ENCODE measurements around the gene ZNF827.

ZNF827 gene

GRCh38 chr4:145870155-145871020, 68.2 kb downstream of the ZNF827 start:
- H3K79me2 ChIP-seq: no peaks in the 10 kb centered on the region
- no peak overlapping the region for H3K4me2 ChIP-seq (ENCODE audit: low read length)
- no peak overlapping the region for H3K4me3 ChIP-seq (ENCODE audit: low read depth, low read length)
- H2AFZ ChIP-seq: no peak overlapping the region
- TF ChIP-seq CTCF (IDR thresholded peaks at IDR 0.05): no peak
- H3K9ac ChIP-seq: no peak overlapping the region
- H3K27me3 ChIP-seq (ENCODE audit: control insufficient read depth, insufficient read depth, low read length): no peaks in the 10 kb centered on the region
- H3K9me3 ChIP-seq (ENCODE audit: control insufficient read depth, low read length): no peaks in the 10 kb centered on the region
- no peak overlapping the region for H3K27ac ChIP-seq
- no peaks in the 10 kb centered on the region for H3K4me1 ChIP-seq
- no peaks in the 10 kb centered on the region for H3K36me3 ChIP-seq (ENCODE audit: control insufficient read depth, insufficient read depth, low read length)

GRCh38 chr4:145868637-145869409, 69.8 kb downstream of the ZNF827 start:
- TF ChIP-seq CTCF (IDR thresholded peaks at IDR 0.05): no peak
- no peak overlapping the region for H3K4me2 ChIP-seq (ENCODE audit: low read length)
- H3K27ac ChIP-seq: no peak overlapping the region
- no peaks in the 10 kb centered on the region for H3K79me2 ChIP-seq
- H3K9me3 ChIP-seq (ENCODE audit: control insufficient read depth, low read length): no peaks in the 10 kb centered on the region
- no peak overlapping the region for H3K4me3 ChIP-seq (ENCODE audit: low read depth, low read length)
- H3K4me1 ChIP-seq: no peaks in the 10 kb centered on the region
- no peak overlapping the region for H2AFZ ChIP-seq
- H3K9ac ChIP-seq: no peak overlapping the region
- no peaks in the 10 kb centered on the region for H3K27me3 ChIP-seq (ENCODE audit: control insufficient read depth, insufficient read depth, low read length)
- H3K36me3 ChIP-seq (ENCODE audit: control insufficient read depth, insufficient read depth, low read length): no peaks in the 10 kb centered on the region

- Histone ChIP-seq H3K36me3 (ENCODE audit: control insufficient read depth, insufficient read depth, low read length) (no peaks in the 10 kb centered on the region), H3K27me3 (ENCODE audit: control insufficient read depth, insufficient read depth, low read length) (no peaks in the 10 kb centered on the region), H2AFZ (no peak overlapping the region), H3K9ac (no peak overlapping the region), H3K27ac (no peak overlapping the region), H3K4me3 (ENCODE audit: low read depth, low read length) (no peak overlapping the region), H3K79me2 (no peaks in the 10 kb centered on the region), H3K9me3 (ENCODE audit: control insufficient read depth, low read length) (no peaks in the 10 kb centered on the region), H3K4me2 (ENCODE audit: low read length) (no peak overlapping the region), H3K4me1 (no peaks in the 10 kb centered on the region)
- TF ChIP-seq CTCF (IDR thresholded peaks at IDR 0.05): no peak
Observed at GRCh38 chr4:145867406-145867805, 71.2 kb downstream of the ZNF827 start.

- no peaks in the 10 kb centered on the region for H3K79me2 ChIP-seq
- H3K27me3 ChIP-seq (ENCODE audit: control insufficient read depth, insufficient read depth, low read length): no peaks in the 10 kb centered on the region
- no peak overlapping the region for H3K4me2 ChIP-seq (ENCODE audit: low read length)
- no peak for TF ChIP-seq CTCF (IDR thresholded peaks at IDR 0.05)
- H2AFZ ChIP-seq: no peak overlapping the region
- H3K27ac ChIP-seq: no peak overlapping the region
- H3K36me3 ChIP-seq (ENCODE audit: control insufficient read depth, insufficient read depth, low read length): no peaks in the 10 kb centered on the region
- no peaks in the 10 kb centered on the region for H3K4me1 ChIP-seq
- no peak overlapping the region for H3K4me3 ChIP-seq (ENCODE audit: low read depth, low read length)
- H3K9ac ChIP-seq: no peak overlapping the region
- no peaks in the 10 kb centered on the region for H3K9me3 ChIP-seq (ENCODE audit: control insufficient read depth, low read length)
Observed at GRCh38 chr4:145866991-145867390, 71.6 kb downstream of the ZNF827 start.
